Osteoblast (primary cell): ENCODE results near the gene SERTAD2. TPM values are rescaled to one million over a fixed set of nuclear protein-coding genes. Genes with fewer than 3 reads are reported as not detected.

ENCODE experiments used
- DNase-seq: peaks from one replicate; pipeline ENCODE4 v3.0.0; 2011; ENCODE audit warnings: low spot score, mixed read lengths; ENCODE audit not compliant: insufficient read length; ENCODE audit errors: missing footprints
- H2AFZ ChIP-seq: 2 replicates; pipeline ENCODE4 v1.6.0; 2011; ENCODE audit warnings: mild to moderate bottlenecking, low read length
- H3K27ac ChIP-seq: 2 replicates; pipeline ENCODE4 v1.5.1; 2011; ENCODE audit warnings: mild to moderate bottlenecking, low read depth, low read length, moderate library complexity
- H3K27me3 ChIP-seq: 2 replicates; pipeline ENCODE4 v1.6.0; 2012; ENCODE audit warnings: mild to moderate bottlenecking, control low read depth, inconsistent platforms, low read length, moderate library complexity; ENCODE audit not compliant: insufficient read depth
- H3K36me3 ChIP-seq: 2 replicates; pipeline ENCODE4 v1.5.1; 2011; ENCODE audit warnings: mild to moderate bottlenecking, low read length, control low read depth, moderate library complexity; ENCODE audit not compliant: insufficient read depth
- H3K4me1 ChIP-seq: 2 replicates; pipeline ENCODE4 v1.5.1; 2011; ENCODE audit warnings: mild to moderate bottlenecking, low read length, control low read depth, moderate library complexity; ENCODE audit not compliant: insufficient read depth
- H3K4me2 ChIP-seq: 2 replicates; pipeline ENCODE4 v1.6.0; 2011; ENCODE audit warnings: mild to moderate bottlenecking, low read length; ENCODE audit not compliant: insufficient read depth
- H3K4me3 ChIP-seq: fragments of 200-600 bp; sonication (generic); 3 replicates; pipeline ENCODE4 v1.5.1; 2012; ENCODE audit warnings: mild to moderate bottlenecking, low read length, inconsistent platforms; ENCODE audit not compliant: insufficient read depth
- H3K79me2 ChIP-seq: 2 replicates; pipeline ENCODE4 v1.6.0; 2012; ENCODE audit warnings: mild to moderate bottlenecking, low read length, control low read depth, inconsistent platforms; ENCODE audit not compliant: insufficient read depth
- H3K9me3 ChIP-seq: 2 replicates; pipeline ENCODE4 v1.5.1; 2011; ENCODE audit warnings: low read depth, low read length, control low read depth
- H4K20me1 ChIP-seq: 2 replicates; pipeline ENCODE4 v1.6.0; 2012; ENCODE audit warnings: mild to moderate bottlenecking, low read length, control low read depth; ENCODE audit not compliant: insufficient read depth
- total RNA-seq: library from RNA; depleted of rRNA; stranded (reverse); fragments of >200 nt; gene quantifications from 2 replicates; pipeline ENCODE4 v1.2.3, GENCODE V29; 2012
- TF ChIP-seq, protein P1 (sequence below): IDR thresholded peaks from 2 replicates; pipeline ENCODE4 v1.5.1; 2011; ENCODE audit warnings: mild to moderate bottlenecking, low read depth, low read length, moderate library complexity; ENCODE audit errors: extremely low read depth

SERTAD2 gene
- total RNA-seq, 1 donor = 24.6 TPM

DNA sequence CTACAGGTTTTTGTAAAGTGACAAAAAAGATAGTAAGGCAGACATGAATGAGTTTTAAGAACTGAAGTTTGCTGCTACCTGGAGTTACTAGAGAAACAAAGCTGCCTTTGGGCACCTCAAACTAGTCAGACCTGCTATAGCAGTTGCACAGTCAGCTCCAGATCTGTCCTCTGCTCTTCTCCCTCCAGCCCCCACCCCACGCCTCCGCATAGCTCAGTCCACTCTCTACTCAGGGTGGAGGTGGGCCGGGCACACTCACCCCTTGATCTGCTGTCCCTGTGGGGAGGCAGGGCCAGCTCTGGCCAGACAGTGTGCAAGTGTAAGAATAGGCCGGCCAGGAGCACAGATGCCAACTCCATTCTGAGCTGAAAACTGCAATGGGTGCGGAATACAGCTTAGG lies 4.1 kb downstream of the SERTAD2 start:
- Histone ChIP-seq H3K4me1 (peaks cover 71% of the 10 kb centered on the region), H3K36me3 (no peaks in the 10 kb centered on the region), H3K27me3 (no peaks in the 10 kb centered on the region), H3K79me2 (peaks cover 94% of the 10 kb centered on the region), H3K4me2 (peak overlapping the region; percentile 79), H4K20me1 (peaks cover 73% of the 10 kb centered on the region), H3K9me3 (no peaks in the 10 kb centered on the region), H3K4me3 (peak overlapping the region; percentile 45), H2AFZ (no peak overlapping the region), H3K27ac (peak overlapping the region; percentile 45)
- DNase-seq = no peak
- TF ChIP-seq, protein P1, sequence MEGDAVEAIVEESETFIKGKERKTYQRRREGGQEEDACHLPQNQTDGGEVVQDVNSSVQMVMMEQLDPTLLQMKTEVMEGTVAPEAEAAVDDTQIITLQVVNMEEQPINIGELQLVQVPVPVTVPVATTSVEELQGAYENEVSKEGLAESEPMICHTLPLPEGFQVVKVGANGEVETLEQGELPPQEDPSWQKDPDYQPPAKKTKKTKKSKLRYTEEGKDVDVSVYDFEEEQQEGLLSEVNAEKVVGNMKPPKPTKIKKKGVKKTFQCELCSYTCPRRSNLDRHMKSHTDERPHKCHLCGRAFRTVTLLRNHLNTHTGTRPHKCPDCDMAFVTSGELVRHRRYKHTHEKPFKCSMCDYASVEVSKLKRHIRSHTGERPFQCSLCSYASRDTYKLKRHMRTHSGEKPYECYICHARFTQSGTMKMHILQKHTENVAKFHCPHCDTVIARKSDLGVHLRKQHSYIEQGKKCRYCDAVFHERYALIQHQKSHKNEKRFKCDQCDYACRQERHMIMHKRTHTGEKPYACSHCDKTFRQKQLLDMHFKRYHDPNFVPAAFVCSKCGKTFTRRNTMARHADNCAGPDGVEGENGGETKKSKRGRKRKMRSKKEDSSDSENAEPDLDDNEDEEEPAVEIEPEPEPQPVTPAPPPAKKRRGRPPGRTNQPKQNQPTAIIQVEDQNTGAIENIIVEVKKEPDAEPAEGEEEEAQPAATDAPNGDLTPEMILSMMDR = no peak

DNA sequence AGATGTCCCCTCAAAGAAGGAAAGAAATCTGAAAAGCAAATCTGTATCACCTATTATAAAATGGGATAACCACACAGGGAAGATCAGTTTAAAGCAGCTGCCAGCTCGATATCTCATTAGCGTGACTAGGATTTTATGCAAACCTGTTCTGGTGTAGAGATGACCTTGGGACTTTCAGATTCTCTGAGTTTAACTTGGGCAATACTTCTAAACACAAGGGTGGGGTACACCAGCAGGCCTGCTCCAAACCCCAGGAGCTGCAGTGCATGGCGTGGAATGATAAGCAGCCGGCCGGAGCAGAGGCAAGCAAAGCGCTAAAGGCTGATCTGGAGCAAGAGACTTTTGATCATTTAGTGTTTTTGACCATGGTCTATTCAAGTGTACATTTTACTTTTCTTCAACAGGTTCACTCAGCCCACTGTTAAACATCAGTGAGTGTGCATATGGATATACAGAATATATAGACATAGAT lies 4.7 kb downstream of the SERTAD2 start:
- Histone ChIP-seq H3K27ac (peak overlapping the region; percentile 45), H3K36me3 (no peaks in the 10 kb centered on the region), H3K27me3 (no peaks in the 10 kb centered on the region), H3K9me3 (no peaks in the 10 kb centered on the region), H3K4me1 (peaks cover 75% of the 10 kb centered on the region), H4K20me1 (peaks cover 79% of the 10 kb centered on the region), H3K4me3 (peak overlapping the region; percentile 45), H3K4me2 (peak overlapping the region; percentile 79), H2AFZ (no peak overlapping the region), H3K79me2 (peaks cover 96% of the 10 kb centered on the region)
- TF ChIP-seq, protein P1 = no peak
- DNase-seq = no peak

DNA sequence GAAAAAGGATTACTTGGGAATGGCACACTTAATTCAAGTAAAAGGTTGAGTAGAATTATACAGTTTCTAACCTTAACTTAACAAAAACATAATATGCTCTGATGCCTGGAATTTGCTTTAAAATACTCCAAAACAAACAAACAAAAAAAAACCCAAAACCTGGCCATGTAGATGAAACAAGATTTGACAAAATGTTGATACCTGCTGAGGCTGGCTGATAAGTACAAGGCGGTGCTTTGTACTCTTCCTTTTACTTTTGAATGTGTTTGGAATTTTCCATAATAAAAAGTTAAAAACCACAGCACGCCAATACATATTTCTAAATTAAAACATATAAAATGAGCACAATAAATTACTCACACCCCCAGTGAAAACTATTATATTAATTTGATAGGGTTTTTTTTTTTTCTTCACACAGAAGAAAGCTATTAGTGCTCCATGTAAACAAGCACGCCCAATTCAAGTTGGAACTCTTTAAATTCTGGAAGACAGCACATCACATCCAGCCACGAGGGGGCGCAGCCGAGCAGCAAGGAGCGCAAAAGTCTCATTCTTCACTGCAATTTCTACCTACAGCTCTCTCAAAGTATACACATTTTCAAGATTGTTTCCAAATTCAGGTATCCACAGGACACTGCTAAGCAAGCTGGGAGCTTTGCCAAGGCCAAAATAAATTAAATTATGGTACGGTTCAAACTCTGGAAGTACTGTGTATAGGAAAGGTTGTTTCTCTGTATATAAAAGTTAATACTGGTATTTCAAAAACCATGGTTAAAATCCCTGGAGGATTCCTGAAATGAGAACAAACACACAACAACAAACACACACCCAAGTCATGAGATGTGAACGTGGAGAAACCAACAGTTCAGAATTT lies 7.5 kb downstream of the SERTAD2 start:
- Histone ChIP-seq H4K20me1 (peaks cover 90% of the 10 kb centered on the region), H3K27me3 (no peaks in the 10 kb centered on the region), H2AFZ (no peak overlapping the region), H3K27ac (peak overlapping the region; percentile 29), H3K79me2 (peaks cover 100% of the 10 kb centered on the region), H3K4me1 (peaks cover 96% of the 10 kb centered on the region), H3K4me3 (no peak overlapping the region), H3K36me3 (peaks cover 6% of the 10 kb centered on the region), H3K4me2 (peak overlapping the region; percentile 95), H3K9me3 (no peaks in the 10 kb centered on the region)
- DNase-seq = peak; percentile 78
- TF ChIP-seq, protein P1 = peak; percentile 98
